ENCODE data around the gene MED27. TPM values are rescaled to one million over a fixed set of nuclear protein-coding genes. Genes with fewer than 3 reads are reported as not detected.

MED27 gene
- total and polyA plus RNA-seq, 8 donors = 3.2 to 11.7 (median 5.8) TPM

GRCh38 chr9:131826966-131827525, 252.6 kb downstream of the MED27 start:
- DNase-seq (no peak), FAIRE-seq (no peak), ATAC-seq (no peak)
- no peaks in the 10 kb centered on the region for H3K4me1 ChIP-seq
- no peak overlapping the region for H3K4me3 ChIP-seq
- intact Hi-C loops (cut with DNase I) = no loop called here
- H3K9me3 ChIP-seq = no peaks in the 10 kb centered on the region
- TF ChIP-seq, protein P1, sequence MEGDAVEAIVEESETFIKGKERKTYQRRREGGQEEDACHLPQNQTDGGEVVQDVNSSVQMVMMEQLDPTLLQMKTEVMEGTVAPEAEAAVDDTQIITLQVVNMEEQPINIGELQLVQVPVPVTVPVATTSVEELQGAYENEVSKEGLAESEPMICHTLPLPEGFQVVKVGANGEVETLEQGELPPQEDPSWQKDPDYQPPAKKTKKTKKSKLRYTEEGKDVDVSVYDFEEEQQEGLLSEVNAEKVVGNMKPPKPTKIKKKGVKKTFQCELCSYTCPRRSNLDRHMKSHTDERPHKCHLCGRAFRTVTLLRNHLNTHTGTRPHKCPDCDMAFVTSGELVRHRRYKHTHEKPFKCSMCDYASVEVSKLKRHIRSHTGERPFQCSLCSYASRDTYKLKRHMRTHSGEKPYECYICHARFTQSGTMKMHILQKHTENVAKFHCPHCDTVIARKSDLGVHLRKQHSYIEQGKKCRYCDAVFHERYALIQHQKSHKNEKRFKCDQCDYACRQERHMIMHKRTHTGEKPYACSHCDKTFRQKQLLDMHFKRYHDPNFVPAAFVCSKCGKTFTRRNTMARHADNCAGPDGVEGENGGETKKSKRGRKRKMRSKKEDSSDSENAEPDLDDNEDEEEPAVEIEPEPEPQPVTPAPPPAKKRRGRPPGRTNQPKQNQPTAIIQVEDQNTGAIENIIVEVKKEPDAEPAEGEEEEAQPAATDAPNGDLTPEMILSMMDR (IDR thresholded peaks at IDR 0.05) = no peak
- H3K27ac ChIP-seq = no peak overlapping the region
- 51 to 61% methylated on average over 9 of the region's 9 CpGs for WGBS, 2 donors
- H3K36me3 ChIP-seq = no peaks in the 10 kb centered on the region
- H3K27me3 ChIP-seq = peaks cover 0 to 10% (median 0%) of the 10 kb centered on the region in 4 donors

DNA sequence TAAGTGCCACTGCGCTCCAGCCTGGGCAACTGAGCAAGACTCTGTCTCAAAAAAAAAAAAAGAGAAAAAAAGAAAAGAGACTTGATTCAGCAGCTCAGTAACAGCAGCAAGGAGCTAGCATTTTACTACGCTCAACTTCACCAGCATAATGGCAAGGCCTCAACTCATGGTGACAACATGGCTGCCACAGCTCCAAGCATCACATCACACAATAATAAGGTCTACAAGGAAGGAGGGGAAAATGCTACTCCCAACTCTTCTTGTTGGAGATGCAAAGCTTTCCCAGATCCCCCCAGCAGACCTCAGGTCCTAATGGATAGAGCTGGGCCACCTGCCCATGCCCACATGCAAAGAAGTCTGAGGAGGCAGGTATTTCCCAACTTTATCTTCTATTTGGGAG, 253.6 kb downstream of the MED27 start:
- no peaks in the 10 kb centered on the region for H3K36me3 ChIP-seq
- intact Hi-C loops (cut with DNase I) = no loop called here
- no peak for FAIRE-seq

GRCh38 chr9:131824953-131825495, 254.6 kb downstream of the MED27 start:
- FAIRE-seq = no peak
- no peaks in the 10 kb centered on the region for H3K4me1 ChIP-seq
- no peak overlapping the region for H3K27ac ChIP-seq
- H3K27me3 ChIP-seq = peaks cover 0 to 10% (median 0%) of the 10 kb centered on the region in 4 donors
- H3K4me3 ChIP-seq = no peak overlapping the region
- H3K36me3 ChIP-seq = no peaks in the 10 kb centered on the region
- peak in 1 of 6 donors; percentile 24 for DNase-seq
- no peak for ATAC-seq
- intact Hi-C loops (cut with DNase I) = no loop called here
- TF ChIP-seq, protein P1 (IDR thresholded peaks at IDR 0.05) = no peak
- WGBS, 2 donors = 66 to 78% methylated on average over 15 of the region's 15 CpGs
- no peaks in the 10 kb centered on the region for H3K9me3 ChIP-seq

More for the DNA sequence above, 253.6 kb downstream of the MED27 start:
- H3K27me3 ChIP-seq = peaks cover 0 to 10% (median 0%) of the 10 kb centered on the region in 4 donors
- no peaks in the 10 kb centered on the region for H3K4me1 ChIP-seq
- DNase-seq (no peak), ATAC-seq (no peak)
- H3K4me3 ChIP-seq = no peak overlapping the region
- no peaks in the 10 kb centered on the region for H3K9me3 ChIP-seq
- TF ChIP-seq, protein P1 (IDR thresholded peaks at IDR 0.05) = no peak
- H3K27ac ChIP-seq = no peak overlapping the region
- WGBS, 2 donors = 100% methylated on average over 2 of the region's 2 CpGs

- WGBS, 2 donors = 39 to 41% methylated on average over 20 of the region's 20 CpGs
- no peaks in the 10 kb centered on the region for H3K9me3 ChIP-seq
- H3K27me3 ChIP-seq = peaks cover 0 to 10% (median 0%) of the 10 kb centered on the region in 4 donors
- no peaks in the 10 kb centered on the region for H3K4me1 ChIP-seq
- no peaks in the 10 kb centered on the region for H3K36me3 ChIP-seq
- no peak overlapping the region for H3K27ac ChIP-seq
- FAIRE-seq (no peak), ATAC-seq (no peak), DNase-seq (peak in 1 of 6 donors; percentile 26)
- TF ChIP-seq, protein P1 (IDR thresholded peaks at IDR 0.05) = no peak
- H3K4me3 ChIP-seq = no peak overlapping the region
- intact Hi-C loops (cut with DNase I) = no loop called here
Measured at GRCh38 chr9:131824155-131824594, 255.5 kb downstream of the MED27 start.

DNA sequence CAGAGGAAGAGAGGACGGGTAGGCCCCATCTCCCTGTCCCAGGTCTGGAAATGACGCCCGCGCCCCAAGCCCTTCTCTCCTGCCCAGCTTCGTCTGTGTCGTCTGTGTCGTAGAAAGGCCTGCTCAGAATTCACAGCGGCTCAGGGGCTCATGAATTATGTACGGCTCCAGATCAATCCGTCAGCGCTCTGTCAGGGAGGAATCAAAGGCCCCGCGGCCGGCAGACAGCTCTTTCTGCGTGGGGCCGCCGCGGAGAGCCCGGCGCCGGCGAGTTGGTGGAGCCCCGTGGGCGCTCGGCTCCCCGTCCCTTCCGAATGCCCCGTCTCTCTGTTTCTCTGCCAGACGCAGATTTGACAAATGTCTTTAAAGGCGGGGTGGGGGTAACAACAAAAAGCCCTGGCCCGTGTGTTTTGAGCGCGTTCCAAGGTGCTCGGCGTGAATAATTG, 255.9 kb downstream of the MED27 start:
- no peak for ATAC-seq
- no peaks in the 10 kb centered on the region for H3K9me3 ChIP-seq
- TF ChIP-seq, protein P1 (IDR thresholded peaks at IDR 0.05) = no peak
- H3K4me1 ChIP-seq = no peaks in the 10 kb centered on the region
- DNase-seq = peak in 1 of 6 donors; percentile 30
- H3K27ac ChIP-seq = no peak overlapping the region
- no peaks in the 10 kb centered on the region for H3K36me3 ChIP-seq
- peaks cover 0 to 10% (median 0%) of the 10 kb centered on the region in 4 donors for H3K27me3 ChIP-seq
- 27 to 28% methylated on average over 35 of the region's 35 CpGs for WGBS, 2 donors
- intact Hi-C loops (cut with DNase I) = no loop called here
- no peak for FAIRE-seq
- H3K4me3 ChIP-seq = no peak overlapping the region

Data from pancreas (tissue), 10 donors.